WTC11 (cell line): Measurements from ENCODE around the gene CNP.

Experiments
- GABPB1 ChIP-seq: sonication (generic); formaldehyde crosslinking; IDR thresholded peaks from 2 replicates; pipeline ENCODE4 v1.8.1; 2023; ENCODE audit warnings: mild to moderate bottlenecking, missing genetic modification reagents
- OVOL2 ChIP-seq: fragments of 250-450 bp; sonication (Bioruptor Pico); IDR thresholded peaks from 2 replicates; pipeline ENCODE4 v1.9.0; 2021; ENCODE audit warnings: mild to moderate bottlenecking, borderline replicate concordance
- ZBTB21 ChIP-seq: sonication (generic); formaldehyde crosslinking; IDR thresholded peaks from 2 replicates; pipeline ENCODE4 v1.8.1; 2023; ENCODE audit warnings: mild to moderate bottlenecking, missing genetic modification reagents, borderline replicate concordance
- ZNF396 ChIP-seq: fragments of 250-450 bp; sonication (Bioruptor Pico); IDR thresholded peaks from 2 replicates; pipeline ENCODE4 v1.8.0; 2021; ENCODE audit warnings: mild to moderate bottlenecking, moderate library complexity, borderline replicate concordance
- TF ChIP-seq, protein P1 (sequence below): fragments of 200-600 bp; IDR thresholded peaks from 2 replicates; pipeline ENCODE4 v1.8.0; 2022; ENCODE audit warnings: antibody characterized with exemption
- TF ChIP-seq, protein P2 (sequence below): sonication (generic); formaldehyde crosslinking; conservative IDR thresholded peaks from 2 replicates; pipeline ENCODE4 v1.8.1; 2022; ENCODE audit warnings: mild to moderate bottlenecking, missing genetic modification reagents
- TF ChIP-seq, protein P3 (sequence below): sonication (generic); formaldehyde crosslinking; IDR thresholded peaks from 2 replicates; pipeline ENCODE4 v1.8.1; 2022; ENCODE audit warnings: missing genetic modification reagents, borderline replicate concordance
- TF ChIP-seq, protein P4 (sequence below): sonication (generic); formaldehyde crosslinking; IDR thresholded peaks from 2 replicates; pipeline ENCODE4 v1.8.1; 2022; ENCODE audit warnings: low read depth, missing genetic modification reagents, borderline replicate concordance
- TF ChIP-seq, protein P5 (sequence below): sonication (generic); formaldehyde crosslinking; IDR thresholded peaks from 2 replicates; pipeline ENCODE4 v1.8.0; 2022; ENCODE audit warnings: missing genetic modification reagents
- TF ChIP-seq, protein P6 (sequence below): fragments of 250-450 bp; sonication (Bioruptor Pico); IDR thresholded peaks from 2 replicates; pipeline ENCODE4 v1.9.0; 2021; ENCODE audit warnings: mild to moderate bottlenecking
- TF ChIP-seq, protein P7 (sequence below): sonication (generic); formaldehyde crosslinking; IDR thresholded peaks from 2 replicates; pipeline ENCODE4 v1.8.1; 2023; ENCODE audit warnings: mild to moderate bottlenecking, missing genetic modification reagents
- TF ChIP-seq, protein P8 (sequence below): fragments of 250-450 bp; sonication (Bioruptor Pico); IDR thresholded peaks from 2 replicates; pipeline ENCODE4 v2.1.2; 2022; ENCODE audit warnings: mild to moderate bottlenecking, moderate library complexity
- TF ChIP-seq, protein P9 (sequence below): sonication (generic); formaldehyde crosslinking; IDR thresholded peaks from 2 replicates; pipeline ENCODE4 v1.8.0; 2022; ENCODE audit warnings: mild to moderate bottlenecking, missing genetic modification reagents
- TF ChIP-seq, protein P10 (sequence below): sonication (generic); formaldehyde crosslinking; IDR thresholded peaks from 2 replicates; pipeline ENCODE4 v1.8.0; 2023; ENCODE audit warnings: mild to moderate bottlenecking, missing genetic modification reagents

DNA sequence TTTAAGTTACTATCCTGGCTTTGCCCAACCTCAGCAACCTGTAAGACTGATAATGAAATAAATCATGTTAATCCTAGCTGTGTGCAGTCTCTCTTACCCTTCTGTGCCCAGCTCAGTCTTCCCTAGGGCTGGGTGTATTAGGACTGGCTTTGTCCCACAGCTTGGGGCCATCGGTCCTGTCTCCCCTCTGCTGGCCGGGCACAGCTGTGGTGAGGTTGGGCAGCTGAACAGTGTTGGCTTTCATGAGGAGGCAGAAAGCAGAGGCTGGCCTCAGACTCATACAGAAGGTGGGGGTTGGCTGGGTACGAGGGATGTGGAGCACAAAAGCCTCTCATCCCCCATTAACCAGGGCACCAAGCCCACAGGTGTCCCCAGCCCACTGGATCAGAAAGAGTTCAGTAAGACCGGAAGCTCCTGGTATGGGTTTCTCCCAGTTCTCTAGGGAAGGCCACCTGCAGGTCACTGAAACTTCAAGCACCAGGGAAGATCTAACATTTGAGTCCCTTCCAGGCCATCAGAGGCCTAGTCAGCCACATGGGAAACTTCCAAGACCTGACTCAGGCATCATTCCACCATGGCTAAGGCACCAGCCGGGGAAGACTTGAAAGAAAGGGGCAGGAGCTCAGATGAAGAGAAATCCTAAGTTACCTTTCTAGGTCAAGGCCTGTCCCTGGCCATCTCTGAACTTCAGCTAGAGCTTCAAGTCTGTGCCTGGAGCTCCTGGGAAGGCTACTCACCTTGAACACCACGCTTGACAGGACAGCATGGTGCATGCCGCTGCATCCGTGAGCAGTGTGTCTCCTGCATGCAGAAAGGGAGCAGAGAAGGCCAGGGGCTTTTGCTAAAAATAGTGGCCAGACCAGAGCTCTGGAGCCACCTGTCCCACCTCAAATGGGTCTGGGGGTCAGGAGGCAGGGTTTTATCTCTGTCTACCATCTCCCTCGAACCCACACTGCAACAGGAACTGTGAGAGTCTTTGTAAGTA is 8.8 kb downstream of the CNP start:
- TF ChIP-seq, protein P1, sequence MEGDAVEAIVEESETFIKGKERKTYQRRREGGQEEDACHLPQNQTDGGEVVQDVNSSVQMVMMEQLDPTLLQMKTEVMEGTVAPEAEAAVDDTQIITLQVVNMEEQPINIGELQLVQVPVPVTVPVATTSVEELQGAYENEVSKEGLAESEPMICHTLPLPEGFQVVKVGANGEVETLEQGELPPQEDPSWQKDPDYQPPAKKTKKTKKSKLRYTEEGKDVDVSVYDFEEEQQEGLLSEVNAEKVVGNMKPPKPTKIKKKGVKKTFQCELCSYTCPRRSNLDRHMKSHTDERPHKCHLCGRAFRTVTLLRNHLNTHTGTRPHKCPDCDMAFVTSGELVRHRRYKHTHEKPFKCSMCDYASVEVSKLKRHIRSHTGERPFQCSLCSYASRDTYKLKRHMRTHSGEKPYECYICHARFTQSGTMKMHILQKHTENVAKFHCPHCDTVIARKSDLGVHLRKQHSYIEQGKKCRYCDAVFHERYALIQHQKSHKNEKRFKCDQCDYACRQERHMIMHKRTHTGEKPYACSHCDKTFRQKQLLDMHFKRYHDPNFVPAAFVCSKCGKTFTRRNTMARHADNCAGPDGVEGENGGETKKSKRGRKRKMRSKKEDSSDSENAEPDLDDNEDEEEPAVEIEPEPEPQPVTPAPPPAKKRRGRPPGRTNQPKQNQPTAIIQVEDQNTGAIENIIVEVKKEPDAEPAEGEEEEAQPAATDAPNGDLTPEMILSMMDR, result no peak
- TF ChIP-seq OVOL2 (CRISPR knock-in tag) (no peak), GABPB1 (no peak), ZNF396 (no peak), ZBTB21 (CRISPR knock-in tag) (no peak)
- TF ChIP-seq, protein P2, sequence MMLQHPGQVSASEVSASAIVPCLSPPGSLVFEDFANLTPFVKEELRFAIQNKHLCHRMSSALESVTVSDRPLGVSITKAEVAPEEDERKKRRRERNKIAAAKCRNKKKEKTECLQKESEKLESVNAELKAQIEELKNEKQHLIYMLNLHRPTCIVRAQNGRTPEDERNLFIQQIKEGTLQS (CRISPR knock-in tag), result no peak
- TF ChIP-seq, protein P3, sequence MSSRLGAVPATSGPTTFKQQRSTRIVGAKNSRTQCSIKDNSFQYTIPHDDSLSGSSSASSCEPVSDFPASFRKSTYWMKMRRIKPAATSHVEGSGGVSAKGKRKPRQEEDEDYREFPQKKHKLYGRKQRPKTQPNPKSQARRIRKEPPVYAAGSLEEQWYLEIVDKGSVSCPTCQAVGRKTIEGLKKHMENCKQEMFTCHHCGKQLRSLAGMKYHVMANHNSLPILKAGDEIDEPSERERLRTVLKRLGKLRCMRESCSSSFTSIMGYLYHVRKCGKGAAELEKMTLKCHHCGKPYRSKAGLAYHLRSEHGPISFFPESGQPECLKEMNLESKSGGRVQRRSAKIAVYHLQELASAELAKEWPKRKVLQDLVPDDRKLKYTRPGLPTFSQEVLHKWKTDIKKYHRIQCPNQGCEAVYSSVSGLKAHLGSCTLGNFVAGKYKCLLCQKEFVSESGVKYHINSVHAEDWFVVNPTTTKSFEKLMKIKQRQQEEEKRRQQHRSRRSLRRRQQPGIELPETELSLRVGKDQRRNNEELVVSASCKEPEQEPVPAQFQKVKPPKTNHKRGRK (CRISPR knock-in tag), result no peak
- TF ChIP-seq, protein P4, sequence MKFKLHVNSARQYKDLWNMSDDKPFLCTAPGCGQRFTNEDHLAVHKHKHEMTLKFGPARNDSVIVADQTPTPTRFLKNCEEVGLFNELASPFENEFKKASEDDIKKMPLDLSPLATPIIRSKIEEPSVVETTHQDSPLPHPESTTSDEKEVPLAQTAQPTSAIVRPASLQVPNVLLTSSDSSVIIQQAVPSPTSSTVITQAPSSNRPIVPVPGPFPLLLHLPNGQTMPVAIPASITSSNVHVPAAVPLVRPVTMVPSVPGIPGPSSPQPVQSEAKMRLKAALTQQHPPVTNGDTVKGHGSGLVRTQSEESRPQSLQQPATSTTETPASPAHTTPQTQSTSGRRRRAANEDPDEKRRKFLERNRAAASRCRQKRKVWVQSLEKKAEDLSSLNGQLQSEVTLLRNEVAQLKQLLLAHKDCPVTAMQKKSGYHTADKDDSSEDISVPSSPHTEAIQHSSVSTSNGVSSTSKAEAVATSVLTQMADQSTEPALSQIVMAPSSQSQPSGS (CRISPR knock-in tag), result no peak
- TF ChIP-seq, protein P5, sequence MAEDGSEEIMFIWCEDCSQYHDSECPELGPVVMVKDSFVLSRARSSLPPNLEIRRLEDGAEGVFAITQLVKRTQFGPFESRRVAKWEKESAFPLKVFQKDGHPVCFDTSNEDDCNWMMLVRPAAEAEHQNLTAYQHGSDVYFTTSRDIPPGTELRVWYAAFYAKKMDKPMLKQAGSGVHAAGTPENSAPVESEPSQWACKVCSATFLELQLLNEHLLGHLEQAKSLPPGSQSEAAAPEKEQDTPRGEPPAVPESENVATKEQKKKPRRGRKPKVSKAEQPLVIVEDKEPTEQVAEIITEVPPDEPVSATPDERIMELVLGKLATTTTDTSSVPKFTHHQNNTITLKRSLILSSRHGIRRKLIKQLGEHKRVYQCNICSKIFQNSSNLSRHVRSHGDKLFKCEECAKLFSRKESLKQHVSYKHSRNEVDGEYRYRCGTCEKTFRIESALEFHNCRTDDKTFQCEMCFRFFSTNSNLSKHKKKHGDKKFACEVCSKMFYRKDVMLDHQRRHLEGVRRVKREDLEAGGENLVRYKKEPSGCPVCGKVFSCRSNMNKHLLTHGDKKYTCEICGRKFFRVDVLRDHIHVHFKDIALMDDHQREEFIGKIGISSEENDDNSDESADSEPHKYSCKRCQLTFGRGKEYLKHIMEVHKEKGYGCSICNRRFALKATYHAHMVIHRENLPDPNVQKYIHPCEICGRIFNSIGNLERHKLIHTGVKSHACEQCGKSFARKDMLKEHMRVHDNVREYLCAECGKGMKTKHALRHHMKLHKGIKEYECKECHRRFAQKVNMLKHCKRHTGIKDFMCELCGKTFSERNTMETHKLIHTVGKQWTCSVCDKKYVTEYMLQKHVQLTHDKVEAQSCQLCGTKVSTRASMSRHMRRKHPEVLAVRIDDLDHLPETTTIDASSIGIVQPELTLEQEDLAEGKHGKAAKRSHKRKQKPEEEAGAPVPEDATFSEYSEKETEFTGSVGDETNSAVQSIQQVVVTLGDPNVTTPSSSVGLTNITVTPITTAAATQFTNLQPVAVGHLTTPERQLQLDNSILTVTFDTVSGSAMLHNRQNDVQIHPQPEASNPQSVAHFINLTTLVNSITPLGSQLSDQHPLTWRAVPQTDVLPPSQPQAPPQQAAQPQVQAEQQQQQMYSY (CRISPR knock-in tag), result no peak
- TF ChIP-seq, protein P6, sequence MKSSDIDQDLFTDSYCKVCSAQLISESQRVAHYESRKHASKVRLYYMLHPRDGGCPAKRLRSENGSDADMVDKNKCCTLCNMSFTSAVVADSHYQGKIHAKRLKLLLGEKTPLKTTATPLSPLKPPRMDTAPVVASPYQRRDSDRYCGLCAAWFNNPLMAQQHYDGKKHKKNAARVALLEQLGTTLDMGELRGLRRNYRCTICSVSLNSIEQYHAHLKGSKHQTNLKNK (CRISPR knock-in tag), result no peak
- TF ChIP-seq, protein P7, sequence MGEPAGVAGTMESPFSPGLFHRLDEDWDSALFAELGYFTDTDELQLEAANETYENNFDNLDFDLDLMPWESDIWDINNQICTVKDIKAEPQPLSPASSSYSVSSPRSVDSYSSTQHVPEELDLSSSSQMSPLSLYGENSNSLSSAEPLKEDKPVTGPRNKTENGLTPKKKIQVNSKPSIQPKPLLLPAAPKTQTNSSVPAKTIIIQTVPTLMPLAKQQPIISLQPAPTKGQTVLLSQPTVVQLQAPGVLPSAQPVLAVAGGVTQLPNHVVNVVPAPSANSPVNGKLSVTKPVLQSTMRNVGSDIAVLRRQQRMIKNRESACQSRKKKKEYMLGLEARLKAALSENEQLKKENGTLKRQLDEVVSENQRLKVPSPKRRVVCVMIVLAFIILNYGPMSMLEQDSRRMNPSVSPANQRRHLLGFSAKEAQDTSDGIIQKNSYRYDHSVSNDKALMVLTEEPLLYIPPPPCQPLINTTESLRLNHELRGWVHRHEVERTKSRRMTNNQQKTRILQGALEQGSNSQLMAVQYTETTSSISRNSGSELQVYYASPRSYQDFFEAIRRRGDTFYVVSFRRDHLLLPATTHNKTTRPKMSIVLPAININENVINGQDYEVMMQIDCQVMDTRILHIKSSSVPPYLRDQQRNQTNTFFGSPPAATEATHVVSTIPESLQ (CRISPR knock-in tag), result no peak
- TF ChIP-seq, protein P8, sequence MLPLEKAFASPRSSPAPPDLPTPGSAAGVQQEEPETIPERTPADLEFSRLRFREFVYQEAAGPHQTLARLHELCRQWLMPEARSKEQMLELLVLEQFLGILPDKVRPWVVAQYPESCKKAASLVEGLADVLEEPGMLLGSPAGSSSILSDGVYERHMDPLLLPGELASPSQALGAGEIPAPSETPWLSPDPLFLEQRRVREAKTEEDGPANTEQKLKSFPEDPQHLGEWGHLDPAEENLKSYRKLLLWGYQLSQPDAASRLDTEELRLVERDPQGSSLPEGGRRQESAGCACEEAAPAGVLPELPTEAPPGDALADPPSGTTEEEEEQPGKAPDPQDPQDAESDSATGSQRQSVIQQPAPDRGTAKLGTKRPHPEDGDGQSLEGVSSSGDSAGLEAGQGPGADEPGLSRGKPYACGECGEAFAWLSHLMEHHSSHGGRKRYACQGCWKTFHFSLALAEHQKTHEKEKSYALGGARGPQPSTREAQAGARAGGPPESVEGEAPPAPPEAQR (CRISPR knock-in tag), result no peak
- TF ChIP-seq, protein P9, sequence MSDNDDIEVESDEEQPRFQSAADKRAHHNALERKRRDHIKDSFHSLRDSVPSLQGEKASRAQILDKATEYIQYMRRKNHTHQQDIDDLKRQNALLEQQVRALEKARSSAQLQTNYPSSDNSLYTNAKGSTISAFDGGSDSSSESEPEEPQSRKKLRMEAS (CRISPR knock-in tag), result no peak
- TF ChIP-seq, protein P10, sequence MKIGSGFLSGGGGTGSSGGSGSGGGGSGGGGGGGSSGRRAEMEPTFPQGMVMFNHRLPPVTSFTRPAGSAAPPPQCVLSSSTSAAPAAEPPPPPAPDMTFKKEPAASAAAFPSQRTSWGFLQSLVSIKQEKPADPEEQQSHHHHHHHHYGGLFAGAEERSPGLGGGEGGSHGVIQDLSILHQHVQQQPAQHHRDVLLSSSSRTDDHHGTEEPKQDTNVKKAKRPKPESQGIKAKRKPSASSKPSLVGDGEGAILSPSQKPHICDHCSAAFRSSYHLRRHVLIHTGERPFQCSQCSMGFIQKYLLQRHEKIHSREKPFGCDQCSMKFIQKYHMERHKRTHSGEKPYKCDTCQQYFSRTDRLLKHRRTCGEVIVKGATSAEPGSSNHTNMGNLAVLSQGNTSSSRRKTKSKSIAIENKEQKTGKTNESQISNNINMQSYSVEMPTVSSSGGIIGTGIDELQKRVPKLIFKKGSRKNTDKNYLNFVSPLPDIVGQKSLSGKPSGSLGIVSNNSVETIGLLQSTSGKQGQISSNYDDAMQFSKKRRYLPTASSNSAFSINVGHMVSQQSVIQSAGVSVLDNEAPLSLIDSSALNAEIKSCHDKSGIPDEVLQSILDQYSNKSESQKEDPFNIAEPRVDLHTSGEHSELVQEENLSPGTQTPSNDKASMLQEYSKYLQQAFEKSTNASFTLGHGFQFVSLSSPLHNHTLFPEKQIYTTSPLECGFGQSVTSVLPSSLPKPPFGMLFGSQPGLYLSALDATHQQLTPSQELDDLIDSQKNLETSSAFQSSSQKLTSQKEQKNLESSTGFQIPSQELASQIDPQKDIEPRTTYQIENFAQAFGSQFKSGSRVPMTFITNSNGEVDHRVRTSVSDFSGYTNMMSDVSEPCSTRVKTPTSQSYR (CRISPR knock-in tag), result no peak
